ENCODE measurements around the gene NEAT1.

NEAT1 gene

GRCh38 chr11:65422633-65423515 is at the start of gene NEAT1:
Gene NEAT1, plus strand, starts transcription at chr11:65422798.
- peak; percentile 88 for DNase-seq (ENCODE audit: low read depth)
- peak within 1 kb of the TSS; percentile 98 for H3K4me3 ChIP-seq (ENCODE audit: control insufficient read depth, low read depth, low read length)
- TF ChIP-seq CTCF (conservative IDR thresholded peaks at IDR 0.05; ENCODE audit: control insufficient read depth, insufficient read depth, low read depth, low read length) = no peak

DNA sequence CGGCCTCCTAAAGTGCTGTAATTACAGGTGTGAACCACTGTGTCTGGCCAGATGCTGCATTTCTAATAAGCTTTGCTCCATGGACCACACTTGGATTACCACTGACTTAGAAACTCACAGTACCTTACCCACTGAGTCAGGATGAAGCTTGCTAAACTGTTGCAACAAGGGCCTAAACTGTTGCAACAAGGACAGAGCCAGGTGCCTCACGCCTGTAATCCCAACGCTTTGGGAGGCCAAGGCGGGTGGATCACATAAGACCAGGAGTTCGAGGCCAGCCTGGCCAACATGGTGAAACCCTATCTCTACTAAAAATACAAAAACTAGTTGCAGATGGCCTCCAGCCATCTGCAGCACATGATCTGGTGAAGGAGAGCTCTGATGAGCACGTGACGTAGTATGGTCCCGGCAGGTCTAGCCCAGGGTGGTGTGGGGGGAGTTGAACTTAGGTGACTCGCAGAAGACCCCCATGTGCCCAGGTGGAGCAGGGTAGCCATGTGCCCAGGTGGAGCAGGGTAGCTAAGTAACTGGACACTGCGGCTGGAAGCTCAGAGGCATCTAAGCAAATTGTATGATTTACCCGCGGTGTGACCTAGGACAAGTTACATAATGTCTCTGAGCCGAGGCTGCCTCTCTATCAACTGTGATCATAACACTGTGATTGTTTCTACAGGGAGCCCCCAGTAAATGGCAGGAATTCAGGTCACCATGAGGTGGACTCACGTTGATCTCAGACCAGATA is 48.6 kb upstream of the NEAT1 start:
- H3K4me3 ChIP-seq (ENCODE audit: control insufficient read depth, low read depth, low read length) = no peak overlapping the region
- peak; percentile 47 for DNase-seq (ENCODE audit: low read depth)
- TF ChIP-seq CTCF (conservative IDR thresholded peaks at IDR 0.05; ENCODE audit: control insufficient read depth, insufficient read depth, low read depth, low read length) = no peak

DNA sequence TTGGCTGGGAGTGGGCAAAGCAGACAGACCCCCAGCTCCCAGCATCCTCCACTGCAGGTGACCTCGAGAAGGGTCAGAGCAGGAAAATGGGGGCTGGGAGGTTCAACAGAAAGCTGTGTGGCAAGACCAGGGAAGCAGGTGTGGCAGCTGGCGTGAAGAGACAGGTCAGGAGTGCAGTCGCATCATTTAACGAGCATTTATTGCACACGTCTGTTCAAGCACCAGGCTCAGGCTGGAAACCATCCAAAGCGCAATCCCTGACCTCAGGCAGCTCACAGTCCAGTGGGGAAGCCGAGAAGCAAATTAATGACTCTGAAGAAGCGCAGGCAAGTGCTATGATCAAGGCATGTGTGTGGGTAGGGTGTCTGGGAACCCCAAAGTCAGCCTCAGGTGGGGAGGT is 47.6 kb upstream of the NEAT1 start:
- H3K4me3 ChIP-seq (ENCODE audit: control insufficient read depth, low read depth, low read length) = no peak overlapping the region
- TF ChIP-seq CTCF (conservative IDR thresholded peaks at IDR 0.05; ENCODE audit: control insufficient read depth, insufficient read depth, low read depth, low read length) = no peak
- DNase-seq (ENCODE audit: low read depth) = no peak

DNA sequence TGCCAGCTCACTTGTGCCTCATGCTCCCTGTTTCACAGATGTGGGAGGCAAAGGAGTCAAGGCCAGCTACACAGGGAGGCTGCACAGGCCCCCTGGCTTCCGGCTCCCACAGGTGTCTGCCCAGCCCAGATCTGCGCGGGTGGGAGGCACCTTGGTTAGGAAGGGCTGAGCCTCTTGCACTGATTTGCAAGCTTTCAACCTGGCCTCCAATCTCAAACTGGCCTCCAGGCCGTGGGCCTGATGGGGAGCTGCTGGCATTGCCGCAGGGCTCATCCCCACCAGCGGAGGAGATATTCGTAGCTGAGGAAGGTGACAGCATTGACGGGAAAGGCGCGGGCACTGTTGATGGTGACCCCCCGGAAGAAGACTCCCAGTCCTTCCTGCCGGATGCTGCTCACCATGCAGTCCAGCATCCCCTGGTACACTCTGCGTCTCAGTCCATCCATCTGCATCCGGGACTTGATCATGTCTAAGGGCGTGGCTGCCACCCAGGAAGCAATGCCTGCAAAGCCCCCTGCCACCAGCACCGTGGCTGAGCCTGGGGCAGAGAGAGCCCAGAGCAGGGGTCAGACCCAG is 46.4 kb upstream of the NEAT1 start:
- DNase-seq (ENCODE audit: low read depth) = no peak
- no peak overlapping the region for H3K4me3 ChIP-seq (ENCODE audit: control insufficient read depth, low read depth, low read length)
- no peak for TF ChIP-seq CTCF (conservative IDR thresholded peaks at IDR 0.05; ENCODE audit: control insufficient read depth, insufficient read depth, low read depth, low read length)

GRCh38 chr11:65377036-65377435 is 45.6 kb upstream of the NEAT1 start:
- no peak for TF ChIP-seq CTCF (conservative IDR thresholded peaks at IDR 0.05; ENCODE audit: control insufficient read depth, insufficient read depth, low read depth, low read length)
- H3K4me3 ChIP-seq (ENCODE audit: control insufficient read depth, low read depth, low read length) = no peak overlapping the region
- no peak for DNase-seq (ENCODE audit: low read depth)

GRCh38 chr11:65377777-65378176 is 44.8 kb upstream of the NEAT1 start:
- DNase-seq (ENCODE audit: low read depth) = no peak
- H3K4me3 ChIP-seq (ENCODE audit: control insufficient read depth, low read depth, low read length) = no peak overlapping the region
- TF ChIP-seq CTCF (conservative IDR thresholded peaks at IDR 0.05; ENCODE audit: control insufficient read depth, insufficient read depth, low read depth, low read length) = no peak

All from fibroblast of mammary gland (primary cell).